ENCODE results near the gene TRAF7. TPM values are rescaled to one million over a fixed set of nuclear protein-coding genes. Genes with fewer than 3 reads are reported as not detected.

The TRAF7 gene
- total and polyA plus RNA-seq, 2 of the 13 experiments (the other 11 are each of a cell fraction or from before 2014, with no cell fraction given), result 47.9 to 65.6 TPM

GRCh38 chr16:2157480-2158261 lies 2.1 kb downstream of the TRAF7 start (continued):
- TF ChIP-seq GFI1 (CRISPR knock-in tag; IDR thresholded peaks at IDR 0.05; ENCODE audit: borderline replicate concordance) (no peak), ZNF605 (CRISPR knock-in tag; IDR thresholded peaks at IDR 0.05) (0 out of 2 replicates have a peak, but pooled peaks have one; percentile 65), CEBPG (CRISPR knock-in tag; IDR thresholded peaks at IDR 0.05) (0 out of 2 replicates have a peak, but pooled peaks have one; percentile 15), ZFP91 (CRISPR knock-in tag; IDR thresholded peaks at IDR 0.05; ENCODE audit: borderline replicate concordance) (peak; percentile 54), ZNF839 (CRISPR knock-in tag; IDR thresholded peaks at IDR 0.05; ENCODE audit: borderline replicate concordance) (no peak), FOXK1 (CRISPR knock-in tag; IDR thresholded peaks at IDR 0.05; ENCODE audit: borderline replicate concordance, low read depth) (peak; percentile 60; the same call in 1 of the 2 replicates), BRF2 (CRISPR knock-in tag; IDR thresholded peaks at IDR 0.05) (no peak), TBL1XR1 (IDR thresholded peaks at IDR 0.05; ENCODE audit: borderline replicate concordance, low read length, partially characterized antibody) (peak; percentile 83), CSRNP1 (CRISPR knock-in tag; IDR thresholded peaks at IDR 0.05) (peak; percentile 45; the same call in 1 of the 2 replicates), TOPORS (CRISPR knock-in tag; IDR thresholded peaks at IDR 0.05) (0 out of 2 replicates have a peak, but pooled peaks have one; percentile 26), TBX2 (CRISPR knock-in tag; IDR thresholded peaks at IDR 0.05; ENCODE audit: borderline replicate concordance) (peak; percentile 90), TEF (CRISPR knock-in tag; IDR thresholded peaks at IDR 0.05) (no peak), ZNF138 (CRISPR knock-in tag; IDR thresholded peaks at IDR 0.05; ENCODE audit: low read depth) (0 out of 2 replicates have a peak, but pooled peaks have one; percentile 25), ZNF800 (CRISPR knock-in tag; IDR thresholded peaks at IDR 0.05) (peak; percentile 66; the same call in 1 of the 2 replicates), HNRNPH1 (optimal IDR thresholded peaks at IDR 0.05; ENCODE audit: low read depth, low read length) (no peak), ZNF619 (CRISPR knock-in tag; IDR thresholded peaks at IDR 0.05) (no peak), RXRB (CRISPR knock-in tag; IDR thresholded peaks at IDR 0.05; ENCODE audit: borderline replicate concordance) (peak; percentile 99), SKI (IDR thresholded peaks at IDR 0.05; ENCODE audit: partially characterized antibody) (peak; percentile 97), ZGPAT (CRISPR knock-in tag; IDR thresholded peaks at IDR 0.05) (peak; percentile 75; the same call in 1 of the 2 replicates), TCF7 (IDR thresholded peaks at IDR 0.05; ENCODE audit: low read depth) (0 out of 2 replicates have a peak, but pooled peaks have one; percentile 6)
